ENCODE data around the gene SERGEF. TPM values are rescaled to one million over a fixed set of nuclear protein-coding genes. Genes with fewer than 3 reads are reported as not detected.

SERGEF gene
- polyA plus RNA-seq, 1 of the 3 experiments (the other 2 are of a cell fraction): 23.1 TPM

GRCh38 chr11:17932472-17932871 lies 80.4 kb downstream of the SERGEF start:
- Histone ChIP-seq H3K4me2 (no peak overlapping the region), H3K27ac (ENCODE audit: low read depth in 2 of 2, low read length in 1 of 2) (no peak overlapping the region), H4K20me1 (ENCODE audit: insufficient read depth) (no peaks in the 10 kb centered on the region), H3K36me3 (replicated peaks in 1 of 2; ENCODE audit: control insufficient read depth in 1 of 2, insufficient read depth in 2 of 2, low read length in 1 of 2) (no peaks in the 10 kb centered on the region), H3K4me3 (ENCODE audit: low read depth in 2 of 2, low read length in 1 of 2) (no peak overlapping the region; a peak in 1 of 4 replicates), H3K27me3 (ENCODE audit: insufficient read depth) (no peaks in the 10 kb centered on the region), H2AFZ (ENCODE audit: low read depth) (no peak overlapping the region), H3F3A (replicated peaks; ENCODE audit: insufficient read depth) (no peaks in the 10 kb centered on the region), H3K4me1 (ENCODE audit: control insufficient read depth in 1 of 2, insufficient read depth in 2 of 2, low read depth in 1 of 2, low read length in 1 of 2) (peaks cover 0 to 3% of the 10 kb centered on the region in 2 experiments; a peak in 3 of 4 replicates), H3K9ac (no peak overlapping the region), H3K79me2 (ENCODE audit: insufficient read depth) (no peaks in the 10 kb centered on the region), H3K9me2 (no peaks in the 10 kb centered on the region), H3K9me3 (no peaks in the 10 kb centered on the region)
- 91% methylated on average over 1 of the region's 1 CpG for WGBS (ENCODE audit: low lambda C conversion rate)
- ChIA-PET POLR2A (no interaction called here), CTCF (interaction anchor here (1.5 to 3.5 kb wide), 3 partner anchors 26 to 334 kb away, joined by 3 to 11 read pairs (median 6); no protein-coding TSS in a partner anchor)
- no peak for DNase-seq
- TF ChIP-seq CTCF (IDR thresholded peaks at IDR 0.05) (peak; percentile 13; the same call in 1 of the 2 replicates), FOXJ3 (CRISPR knock-in tag; IDR thresholded peaks at IDR 0.05) (no peak), USF1 (IDR thresholded peaks at IDR 0.05; ENCODE audit: borderline replicate concordance, low read depth) (no peak), YY1 (IDR thresholded peaks at IDR 0.05; ENCODE audit: low read depth) (no peak)

- Histone ChIP-seq H3K27ac (ENCODE audit: low read depth in 2 of 2, low read length in 1 of 2) (no peak overlapping the region), H3K9me2 (no peaks in the 10 kb centered on the region), H3K79me2 (ENCODE audit: insufficient read depth) (no peaks in the 10 kb centered on the region), H3K9me3 (no peaks in the 10 kb centered on the region), H3K36me3 (replicated peaks in 1 of 2; ENCODE audit: control insufficient read depth in 1 of 2, insufficient read depth in 2 of 2, low read length in 1 of 2) (no peaks in the 10 kb centered on the region), H3K4me2 (no peak overlapping the region), H2AFZ (ENCODE audit: low read depth) (no peak overlapping the region), H3K4me3 (ENCODE audit: low read depth in 2 of 2, low read length in 1 of 2) (no peak overlapping the region), H3K27me3 (ENCODE audit: insufficient read depth) (no peaks in the 10 kb centered on the region), H3F3A (replicated peaks; ENCODE audit: insufficient read depth) (no peaks in the 10 kb centered on the region), H4K20me1 (ENCODE audit: insufficient read depth) (no peaks in the 10 kb centered on the region), H3K9ac (no peak overlapping the region), H3K4me1 (ENCODE audit: control insufficient read depth in 1 of 2, insufficient read depth in 2 of 2, low read depth in 1 of 2, low read length in 1 of 2) (peaks cover 0 to 8% of the 10 kb centered on the region in 2 experiments; a peak in 3 of 4 replicates)
- ChIA-PET CTCF (interaction anchor here (1.5 to 3.5 kb wide), 4 partner anchors 26 to 333 kb away, joined by 3 to 16 read pairs (median 8); no protein-coding TSS in a partner anchor), POLR2A (no interaction called here)
- WGBS (ENCODE audit: low lambda C conversion rate): 95% methylated on average over 1 of the region's 1 CpG
- DNase-seq: no peak
- TF ChIP-seq SMC3 (IDR thresholded peaks at IDR 0.05; ENCODE audit: low read depth, low read length) (no peak), PBX3 (IDR thresholded peaks at IDR 0.05) (no peak), MEF2A (IDR thresholded peaks at IDR 0.05; ENCODE audit: borderline replicate concordance, low read depth) (no peak), USF1 (IDR thresholded peaks at IDR 0.05; ENCODE audit: borderline replicate concordance, low read depth) (no peak), MXI1 (IDR thresholded peaks at IDR 0.05; ENCODE audit: low read depth, low read length) (no peak), TCF12 (IDR thresholded peaks at IDR 0.05) (no peak)
Observed at GRCh38 chr11:17931595-17931994, 81.3 kb downstream of the SERGEF start.

Data from SK-N-SH (cell line).